Measurements from ENCODE around the gene ATP6V1A.

GRCh38 chr3:113834983-113835382 lies 88.1 kb downstream of the ATP6V1A start:
- TF ChIP-seq CTCF (IDR thresholded peaks at IDR 0.05) (no peak), POLR2AphosphoS5 (IDR thresholded peaks at IDR 0.05; ENCODE audit: low read depth, low read length) (no peak), SIN3A (IDR thresholded peaks at IDR 0.05; ENCODE audit: borderline replicate concordance, insufficient read depth, low read depth, low read length) (no peak), REST (IDR thresholded peaks at IDR 0.05; ENCODE audit: insufficient read depth in 1 of 2, low read depth in 2 of 2, low read length in 1 of 2) (no peak)
